GM18502 (cell line): ENCODE data around the gene TAOK3.

Experiments
- ATAC-seq: cut with Tn5 transposase; IDR thresholded peaks from one replicate; pipeline ENCODE4 v1.9.1; 2021; ENCODE audit warnings: mild to moderate bottlenecking; ENCODE audit not compliant: unreplicated experiment, poor library complexity

TAOK3 gene

GRCh38 chr12:118237052-118237665 is 135.5 kb downstream of the TAOK3 start:
- peak; percentile 89 for ATAC-seq

- ATAC-seq, result no peak
Measured at GRCh38 chr12:118220702-118221101, 152.0 kb downstream of the TAOK3 start.

- no peak for ATAC-seq
Measured at GRCh38 chr12:118219772-118220171, 152.9 kb downstream of the TAOK3 start.

- no peak for ATAC-seq
Measured at GRCh38 chr12:118219106-118219505, 153.6 kb downstream of the TAOK3 start.

- no peak for ATAC-seq
Measured at GRCh38 chr12:118213452-118213851, 159.3 kb downstream of the TAOK3 start.

GRCh38 chr12:118212606-118213005 is 160.1 kb downstream of the TAOK3 start:
- no peak for ATAC-seq

GRCh38 chr12:118206107-118206412 is 166.6 kb downstream of the TAOK3 start:
- ATAC-seq, result no peak

- ATAC-seq, result no peak
Measured at GRCh38 chr12:118193958-118194357, 178.7 kb downstream of the TAOK3 start.

- ATAC-seq, result no peak
Measured at GRCh38 chr12:118193477-118193876, 179.2 kb downstream of the TAOK3 start.

GRCh38 chr12:118190266-118190665 is 182.4 kb downstream of the TAOK3 start:
- no peak for ATAC-seq

GRCh38 chr12:118189741-118190191 is 182.9 kb downstream of the TAOK3 start:
- no peak for ATAC-seq

- no peak for ATAC-seq
Measured at GRCh38 chr12:118188690-118189371, 183.9 kb downstream of the TAOK3 start.

- ATAC-seq, result no peak
Measured at GRCh38 chr12:118187751-118188435, 184.8 kb downstream of the TAOK3 start.

- no peak for ATAC-seq
Measured at GRCh38 chr12:118185602-118186397, 186.9 kb downstream of the TAOK3 start.

GRCh38 chr12:118183711-118184110 is 189.0 kb downstream of the TAOK3 start:
- ATAC-seq, result no peak

- ATAC-seq, result no peak
Measured at GRCh38 chr12:118183155-118183554, 189.6 kb downstream of the TAOK3 start.

GRCh38 chr12:118175823-118176447 is 196.8 kb downstream of the TAOK3 start:
- ATAC-seq, result no peak

- ATAC-seq, result peak; percentile 99
Measured at GRCh38 chr12:118166946-118167345, 205.8 kb downstream of the TAOK3 start.

GRCh38 chr12:118164798-118165486 is 207.8 kb downstream of the TAOK3 start:
- ATAC-seq, result no peak

- ATAC-seq, result no peak
Measured at GRCh38 chr12:118160536-118160935, 212.2 kb downstream of the TAOK3 start.
